Loucy (cell line): ENCODE data around the gene RORB.

ENCODE experiments used
- CTCF ChIP-seq: fragments of 200-600 bp; sonication (generic); conservative IDR thresholded peaks from 2 replicates; pipeline ENCODE4 v1.5.1; 2014; ENCODE audit warnings: mild to moderate bottlenecking, antibody characterized with exemption, low read length
- EZH2phosphoT487 ChIP-seq: fragments of 200-600 bp; IDR thresholded peaks from 2 replicates; pipeline ENCODE4 v1.6.1; 2018; ENCODE audit warnings: antibody characterized with exemption, mild to moderate bottlenecking, moderate library complexity, borderline replicate concordance

DNA sequence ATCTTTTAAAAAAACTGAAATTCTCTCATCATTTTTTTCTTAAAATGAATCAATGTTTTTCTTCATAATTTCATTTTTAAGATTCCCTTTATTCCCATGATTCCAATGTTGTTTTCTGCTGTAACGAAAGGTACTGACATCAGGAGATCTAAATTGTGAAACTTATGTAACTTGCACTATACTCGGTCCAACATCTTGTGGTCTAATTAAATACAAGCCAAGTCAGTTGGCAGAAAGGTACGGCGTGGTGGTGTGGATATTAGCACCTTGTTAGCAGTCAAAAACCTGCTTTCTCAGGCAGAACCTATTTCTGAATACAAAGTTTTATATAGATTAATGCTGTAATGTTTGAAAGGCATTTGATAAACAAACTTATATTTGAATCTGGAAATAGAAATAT is 20.1 kb downstream of the RORB start:
- TF ChIP-seq CTCF (no peak), EZH2phosphoT487 (no peak)
